ENCODE data around the gene SBF1.

The SBF1 gene

GRCh38 chr22:50422046-50422445 is 52.8 kb downstream of the SBF1 start:
- Histone ChIP-seq H3K36me3 (ENCODE audit: control insufficient read depth in 4 of 4, insufficient read depth in 4 of 4, low read length in 3 of 4) (peaks cover 27 to 84% (median 67%) of the 10 kb centered on the region in 4 experiments), H3K4me1 (ENCODE audit: control extremely low read depth in 1 of 4, control insufficient read depth in 4 of 4, insufficient read depth in 4 of 4, low read length in 3 of 4) (no peaks in the 10 kb centered on the region), H3K9me3 (ENCODE audit: control extremely low read depth in 1 of 5, control insufficient read depth in 4 of 5, insufficient read depth in 2 of 5, low read depth in 1 of 5, low read length in 4 of 5) (no peaks in the 10 kb centered on the region), H3K27ac (ENCODE audit: insufficient read depth in 1 of 2, low read depth in 1 of 2, low read length in 2 of 2, poor library complexity in 1 of 2, severe bottlenecking in 2 of 2) (no peak overlapping the region), H3K4me3 (ENCODE audit: control insufficient read depth in 1 of 7, extremely low read depth in 1 of 7, insufficient read depth in 4 of 7, low read depth in 2 of 7, low read length in 6 of 7) (no peak overlapping the region), H3K27me3 (replicated peaks in 2 of 5; ENCODE audit: control insufficient read depth in 4 of 5, insufficient read depth in 5 of 5, low read length in 4 of 5) (no peaks in the 10 kb centered on the region)
- CTCF ChIA-PET = interaction anchor here (1.2 kb wide), 1 partner anchor 22 kb away, joined by 5 read pairs; no protein-coding TSS in a partner anchor
- POLR2A ChIA-PET = no interaction called here
- DNase-seq = no peak
- over 99% methylated on average over 13 of the region's 14 CpGs for WGBS (ENCODE audit: insufficient coverage)

DNA sequence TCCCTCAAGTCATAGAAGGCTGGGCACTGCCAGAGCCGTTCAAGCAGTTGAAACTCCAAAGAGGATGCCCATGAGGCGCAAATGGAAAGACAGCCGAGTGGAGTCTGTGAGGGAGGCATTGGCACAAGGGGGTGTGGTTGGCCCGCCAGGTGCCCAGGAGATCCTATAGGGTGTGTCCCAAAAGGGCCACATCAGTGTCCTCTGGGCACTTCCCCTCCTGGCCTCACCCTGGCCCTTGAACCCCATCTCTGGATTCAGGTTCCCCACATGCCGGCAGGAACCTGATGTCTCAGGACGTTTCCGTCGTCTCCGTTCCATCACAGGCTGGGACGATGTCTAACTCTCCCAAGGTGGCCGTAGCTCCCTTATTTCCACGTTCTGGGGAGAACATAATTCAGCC is 54.3 kb downstream of the SBF1 start:
- no peaks in the 10 kb centered on the region for H3K4me1 ChIP-seq (ENCODE audit: control extremely low read depth in 1 of 4, control insufficient read depth in 4 of 4, insufficient read depth in 4 of 4, low read length in 3 of 4)
- no peaks in the 10 kb centered on the region for H3K9me3 ChIP-seq (ENCODE audit: control extremely low read depth in 1 of 5, control insufficient read depth in 4 of 5, insufficient read depth in 2 of 5, low read depth in 1 of 5, low read length in 4 of 5)
- H3K36me3 ChIP-seq (ENCODE audit: control insufficient read depth in 4 of 4, insufficient read depth in 4 of 4, low read length in 3 of 4) = peaks cover 22 to 90% (median 73%) of the 10 kb centered on the region in 4 experiments
- ChIA-PET CTCF (no interaction called here), POLR2A (no interaction called here)
- no peak overlapping the region for H3K4me3 ChIP-seq (ENCODE audit: control insufficient read depth in 1 of 7, extremely low read depth in 1 of 7, insufficient read depth in 4 of 7, low read depth in 2 of 7, low read length in 6 of 7)
- H3K27me3 ChIP-seq (replicated peaks in 2 of 5; ENCODE audit: control insufficient read depth in 4 of 5, insufficient read depth in 5 of 5, low read length in 4 of 5) = no peaks in the 10 kb centered on the region
- no peak overlapping the region for H3K27ac ChIP-seq (ENCODE audit: insufficient read depth in 1 of 2, low read depth in 1 of 2, low read length in 2 of 2, poor library complexity in 1 of 2, severe bottlenecking in 2 of 2)
- DNase-seq = no peak
- WGBS (ENCODE audit: insufficient coverage) = 93% methylated on average over 4 of the region's 12 CpGs

DNA sequence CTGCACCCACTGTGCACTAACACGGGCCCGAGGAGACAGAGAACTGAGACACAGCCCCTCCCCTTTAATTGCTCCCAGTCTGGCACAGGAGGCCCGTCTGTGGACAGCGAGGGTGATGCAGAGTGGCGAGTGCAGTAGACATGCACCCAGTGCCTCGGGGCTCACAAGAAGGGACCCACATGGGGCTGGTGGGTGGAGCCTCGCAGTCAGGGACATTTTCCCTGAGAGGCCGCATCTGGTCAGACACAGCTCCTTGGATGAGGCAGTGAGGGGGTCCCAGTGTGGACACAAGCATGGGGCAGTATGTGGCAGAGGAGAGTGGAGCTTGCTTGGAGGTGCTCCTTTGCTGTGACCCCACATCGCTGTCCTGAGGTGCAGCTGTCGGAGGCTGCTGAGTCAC is 54.8 kb downstream of the SBF1 start:
- H3K9me3 ChIP-seq (ENCODE audit: control extremely low read depth in 1 of 5, control insufficient read depth in 4 of 5, insufficient read depth in 2 of 5, low read depth in 1 of 5, low read length in 4 of 5) = no peaks in the 10 kb centered on the region
- 99% methylated on average over 10 of the region's 10 CpGs for WGBS (ENCODE audit: insufficient coverage)
- no peak for DNase-seq
- H3K27me3 ChIP-seq (replicated peaks in 2 of 5; ENCODE audit: control insufficient read depth in 4 of 5, insufficient read depth in 5 of 5, low read length in 4 of 5) = no peaks in the 10 kb centered on the region
- H3K36me3 ChIP-seq (ENCODE audit: control insufficient read depth in 4 of 4, insufficient read depth in 4 of 4, low read length in 3 of 4) = peaks cover 20 to 90% (median 76%) of the 10 kb centered on the region in 4 experiments
- H3K4me1 ChIP-seq (ENCODE audit: control extremely low read depth in 1 of 4, control insufficient read depth in 4 of 4, insufficient read depth in 4 of 4, low read length in 3 of 4) = no peaks in the 10 kb centered on the region
- H3K27ac ChIP-seq (ENCODE audit: insufficient read depth in 1 of 2, low read depth in 1 of 2, low read length in 2 of 2, poor library complexity in 1 of 2, severe bottlenecking in 2 of 2) = no peak overlapping the region
- ChIA-PET CTCF (no interaction called here), POLR2A (no interaction called here)
- H3K4me3 ChIP-seq (ENCODE audit: control insufficient read depth in 1 of 7, extremely low read depth in 1 of 7, insufficient read depth in 4 of 7, low read depth in 2 of 7, low read length in 6 of 7) = no peak overlapping the region

DNA sequence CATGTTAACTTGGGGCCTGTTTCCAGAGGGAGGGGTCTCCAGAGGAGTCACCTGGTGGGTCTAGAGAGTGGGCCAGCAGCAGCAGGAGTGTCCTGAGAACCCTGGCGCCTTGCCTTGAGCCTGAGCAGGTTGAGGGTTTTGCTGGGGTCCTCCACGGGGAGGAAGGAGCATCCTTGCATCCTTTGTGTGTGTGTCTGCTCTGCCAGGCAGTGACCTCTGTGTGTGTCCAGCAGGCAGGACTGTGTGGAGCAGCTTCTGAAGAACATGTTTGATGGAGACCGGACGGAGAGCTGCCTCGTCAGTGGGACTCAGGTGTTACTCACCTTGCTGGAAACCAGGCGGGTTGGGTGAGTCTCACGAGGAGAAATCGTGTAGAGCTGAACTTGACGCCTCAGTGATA is 55.7 kb downstream of the SBF1 start:
- peaks cover 19 to 92% (median 81%) of the 10 kb centered on the region in 4 experiments for H3K36me3 ChIP-seq (ENCODE audit: control insufficient read depth in 4 of 4, insufficient read depth in 4 of 4, low read length in 3 of 4)
- no peaks in the 10 kb centered on the region for H3K4me1 ChIP-seq (ENCODE audit: control extremely low read depth in 1 of 4, control insufficient read depth in 4 of 4, insufficient read depth in 4 of 4, low read length in 3 of 4)
- no peak for DNase-seq
- H3K27me3 ChIP-seq (replicated peaks in 2 of 5; ENCODE audit: control insufficient read depth in 4 of 5, insufficient read depth in 5 of 5, low read length in 4 of 5) = no peaks in the 10 kb centered on the region
- WGBS (ENCODE audit: insufficient coverage) = 98% methylated on average over 9 of the region's 9 CpGs
- no peaks in the 10 kb centered on the region for H3K9me3 ChIP-seq (ENCODE audit: control extremely low read depth in 1 of 5, control insufficient read depth in 4 of 5, insufficient read depth in 2 of 5, low read depth in 1 of 5, low read length in 4 of 5)
- ChIA-PET POLR2A (no interaction called here), CTCF (no interaction called here)
- no peak overlapping the region for H3K27ac ChIP-seq (ENCODE audit: insufficient read depth in 1 of 2, low read depth in 1 of 2, low read length in 2 of 2, poor library complexity in 1 of 2, severe bottlenecking in 2 of 2)
- H3K4me3 ChIP-seq (ENCODE audit: control insufficient read depth in 1 of 7, extremely low read depth in 1 of 7, insufficient read depth in 4 of 7, low read depth in 2 of 7, low read length in 6 of 7) = no peak overlapping the region

DNA sequence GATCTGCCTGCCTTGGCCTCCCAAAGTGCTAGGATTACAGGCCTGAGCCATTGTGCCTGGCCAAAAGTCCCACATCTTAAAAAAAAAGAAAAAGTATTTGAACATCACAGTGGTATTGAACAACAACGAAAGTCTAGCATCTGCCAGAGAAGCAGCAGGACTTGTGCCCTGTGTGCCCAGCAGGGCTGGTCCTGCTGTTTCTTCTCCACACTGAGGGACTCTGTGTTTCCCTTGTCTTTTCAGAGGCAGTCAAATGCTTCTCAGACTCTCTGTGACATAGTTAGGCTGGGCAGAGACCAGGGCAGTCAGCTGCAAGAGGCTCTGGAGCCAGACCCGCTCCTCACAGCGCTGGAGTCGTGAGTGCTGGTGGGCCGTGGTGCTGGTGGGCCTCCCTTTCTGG is 56.2 kb downstream of the SBF1 start:
- CTCF ChIA-PET = interaction anchor here (1.4 kb wide), 1 partner anchor 18 kb away, joined by 4 read pairs; no protein-coding TSS in a partner anchor

GRCh38 chr22:50417411-50418210 is 57.2 kb downstream of the SBF1 start:
- CTCF ChIA-PET = interaction anchor here (1.4 kb wide), 1 partner anchor 17 kb away, joined by 4 read pairs; no protein-coding TSS in a partner anchor
- no peak overlapping the region for H3K4me3 ChIP-seq (ENCODE audit: control insufficient read depth in 1 of 7, extremely low read depth in 1 of 7, insufficient read depth in 4 of 7, low read depth in 2 of 7, low read length in 6 of 7)

More for the DNA sequence above, 56.2 kb downstream of the SBF1 start:
- POLR2A ChIA-PET = no interaction called here
- Histone ChIP-seq H3K27ac (ENCODE audit: insufficient read depth in 1 of 2, low read depth in 1 of 2, low read length in 2 of 2, poor library complexity in 1 of 2, severe bottlenecking in 2 of 2) (no peak overlapping the region), H3K27me3 (replicated peaks in 2 of 5; ENCODE audit: control insufficient read depth in 4 of 5, insufficient read depth in 5 of 5, low read length in 4 of 5) (no peaks in the 10 kb centered on the region), H3K4me1 (ENCODE audit: control extremely low read depth in 1 of 4, control insufficient read depth in 4 of 4, insufficient read depth in 4 of 4, low read length in 3 of 4) (no peaks in the 10 kb centered on the region), H3K36me3 (ENCODE audit: control insufficient read depth in 4 of 4, insufficient read depth in 4 of 4, low read length in 3 of 4) (peaks cover 17 to 91% (median 79%) of the 10 kb centered on the region in 4 experiments), H3K9me3 (ENCODE audit: control extremely low read depth in 1 of 5, control insufficient read depth in 4 of 5, insufficient read depth in 2 of 5, low read depth in 1 of 5, low read length in 4 of 5) (no peaks in the 10 kb centered on the region), H3K4me3 (ENCODE audit: control insufficient read depth in 1 of 7, extremely low read depth in 1 of 7, insufficient read depth in 4 of 7, low read depth in 2 of 7, low read length in 6 of 7) (no peak overlapping the region)
- 100% methylated on average over 5 of the region's 5 CpGs for WGBS (ENCODE audit: insufficient coverage)
- no peak for DNase-seq

DNA sequence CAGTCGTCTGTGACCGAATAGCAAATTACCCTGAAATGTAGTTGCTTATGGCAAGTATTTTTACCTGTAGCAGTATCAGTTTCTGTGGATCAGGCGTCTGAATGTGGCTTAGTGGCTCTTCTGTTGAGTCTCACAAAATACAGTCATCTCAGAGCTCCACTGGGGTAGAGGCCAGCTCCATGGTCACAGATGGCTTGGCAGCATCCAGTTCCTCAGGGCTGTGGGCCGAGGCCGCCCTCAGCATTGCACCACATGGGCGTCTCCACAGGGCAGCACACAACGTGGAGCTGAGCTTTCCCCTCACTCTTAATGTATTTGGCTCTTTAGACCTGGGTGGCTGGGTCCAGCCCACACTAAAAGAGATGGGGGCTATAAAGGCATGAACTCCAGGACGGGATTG is 57.8 kb downstream of the SBF1 start:
- no peaks in the 10 kb centered on the region for H3K9me3 ChIP-seq (ENCODE audit: control extremely low read depth in 1 of 5, control insufficient read depth in 4 of 5, insufficient read depth in 2 of 5, low read depth in 1 of 5, low read length in 4 of 5)
- H3K4me1 ChIP-seq (ENCODE audit: control extremely low read depth in 1 of 4, control insufficient read depth in 4 of 4, insufficient read depth in 4 of 4, low read length in 3 of 4) = no peaks in the 10 kb centered on the region
- POLR2A ChIA-PET = no interaction called here
- no peaks in the 10 kb centered on the region for H3K27me3 ChIP-seq (replicated peaks in 2 of 5; ENCODE audit: control insufficient read depth in 4 of 5, insufficient read depth in 5 of 5, low read length in 4 of 5)
- H3K27ac ChIP-seq (ENCODE audit: insufficient read depth in 1 of 2, low read depth in 1 of 2, low read length in 2 of 2, poor library complexity in 1 of 2, severe bottlenecking in 2 of 2) = no peak overlapping the region
- 98% methylated on average over 8 of the region's 8 CpGs for WGBS (ENCODE audit: insufficient coverage)
- no peak overlapping the region for H3K4me3 ChIP-seq (ENCODE audit: control insufficient read depth in 1 of 7, extremely low read depth in 1 of 7, insufficient read depth in 4 of 7, low read depth in 2 of 7, low read length in 6 of 7)
- CTCF ChIA-PET = no interaction called here
- H3K36me3 ChIP-seq (ENCODE audit: control insufficient read depth in 4 of 4, insufficient read depth in 4 of 4, low read length in 3 of 4) = peaks cover 15 to 80% (median 67%) of the 10 kb centered on the region in 4 experiments
- no peak for DNase-seq

More at GRCh38 chr22:50417411-50418210, 57.2 kb downstream of the SBF1 start:
- H3K4me1 ChIP-seq (ENCODE audit: control extremely low read depth in 1 of 4, control insufficient read depth in 4 of 4, insufficient read depth in 4 of 4, low read length in 3 of 4) = no peaks in the 10 kb centered on the region
- WGBS (ENCODE audit: insufficient coverage) = 97% methylated on average over 13 of the region's 13 CpGs
- H3K9me3 ChIP-seq (ENCODE audit: control extremely low read depth in 1 of 5, control insufficient read depth in 4 of 5, insufficient read depth in 2 of 5, low read depth in 1 of 5, low read length in 4 of 5) = no peaks in the 10 kb centered on the region
- no peaks in the 10 kb centered on the region for H3K27me3 ChIP-seq (replicated peaks in 2 of 5; ENCODE audit: control insufficient read depth in 4 of 5, insufficient read depth in 5 of 5, low read length in 4 of 5)
- H3K36me3 ChIP-seq (ENCODE audit: control insufficient read depth in 4 of 4, insufficient read depth in 4 of 4, low read length in 3 of 4) = peaks cover 15 to 85% (median 71%) of the 10 kb centered on the region in 4 experiments
- POLR2A ChIA-PET = no interaction called here
- no peak overlapping the region for H3K27ac ChIP-seq (ENCODE audit: insufficient read depth in 1 of 2, low read depth in 1 of 2, low read length in 2 of 2, poor library complexity in 1 of 2, severe bottlenecking in 2 of 2)
- no peak for DNase-seq

Data from common myeloid progenitor, CD34-positive (primary cell).